Omental fat pad (tissue), 4 donors: ENCODE results near the gene PROX1. TPM values are rescaled to one million over a fixed set of nuclear protein-coding genes. Genes with fewer than 3 reads are reported as not detected.
"Not testable (repeated sequence)": the region's sequence is repeated elsewhere in the genome, so short reads cannot be mapped to it uniquely, and the experiment has no call there.

Source experiments
- ATAC-seq: fragments of 150-250 bp; one replicate; pipeline ENCODE4 v1.9.1; 2016; ENCODE audit warnings: mild to moderate bottlenecking, moderate library complexity; ENCODE audit not compliant: low FRiP score
- DNase-seq: peaks from one replicate; pipeline ENCODE4 v3.0.0-alpha.2; 2019; ENCODE audit warnings: low spot score
- total RNA-seq, 4 donors: library from RNA; depleted of rRNA; stranded (reverse); fragments of >200 nt; gene quantifications; one replicate each; pipeline ENCODE4 v1.1.0, GENCODE V29; 2016
- TF ChIP-seq, protein P1 (sequence below), 3 donors: fragments of 450-650 bp; IDR thresholded peaks; one replicate each; pipeline ENCODE4 v1.5.1; 2016 to 2017; ENCODE audit warnings: antibody characterized with exemption in 3 of 3, mild to moderate bottlenecking in 3 of 3, moderate library complexity in 2 of 3

The PROX1 gene
- total RNA-seq, 4 donors from 2014 or later = 0.96 to 8.4 (median 4.6) TPM

DNA sequence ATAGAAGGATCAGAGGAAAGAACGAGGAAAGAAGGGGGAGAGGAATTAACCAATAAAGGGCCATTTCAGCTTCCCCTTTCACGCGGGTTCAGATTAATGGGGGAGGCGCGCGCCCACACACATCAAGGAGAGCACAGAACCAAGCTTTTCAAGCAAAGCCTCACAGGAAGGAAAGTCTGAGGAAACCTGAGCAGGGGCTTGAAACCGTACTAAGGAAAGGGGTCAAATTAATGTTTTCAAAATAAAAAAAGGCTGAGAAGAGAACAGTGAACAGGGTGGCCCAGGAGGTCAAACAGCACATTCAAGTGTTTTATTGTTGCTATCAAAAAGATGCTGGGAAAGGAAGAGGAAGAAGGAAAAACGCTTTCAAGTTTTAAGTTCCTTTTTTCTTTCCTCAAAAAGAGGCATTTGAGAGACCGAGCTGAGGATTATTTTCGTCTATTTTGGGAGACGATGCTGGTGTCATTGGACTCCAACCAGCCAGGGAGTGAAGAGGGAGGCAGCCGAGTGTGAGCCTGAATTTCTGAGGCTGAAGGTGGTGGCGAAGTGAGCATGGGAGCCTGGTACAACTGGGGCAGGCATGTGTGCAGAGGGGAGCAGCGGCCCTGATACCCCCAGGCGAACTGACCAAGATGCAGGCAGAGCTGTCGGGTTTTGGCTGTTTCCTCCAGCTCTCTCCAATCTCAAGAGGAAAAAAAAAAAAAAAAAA lies 88.4 kb downstream of the PROX1 start:
- ATAC-seq (no peak), DNase-seq (no peak)
- TF ChIP-seq, protein P1, sequence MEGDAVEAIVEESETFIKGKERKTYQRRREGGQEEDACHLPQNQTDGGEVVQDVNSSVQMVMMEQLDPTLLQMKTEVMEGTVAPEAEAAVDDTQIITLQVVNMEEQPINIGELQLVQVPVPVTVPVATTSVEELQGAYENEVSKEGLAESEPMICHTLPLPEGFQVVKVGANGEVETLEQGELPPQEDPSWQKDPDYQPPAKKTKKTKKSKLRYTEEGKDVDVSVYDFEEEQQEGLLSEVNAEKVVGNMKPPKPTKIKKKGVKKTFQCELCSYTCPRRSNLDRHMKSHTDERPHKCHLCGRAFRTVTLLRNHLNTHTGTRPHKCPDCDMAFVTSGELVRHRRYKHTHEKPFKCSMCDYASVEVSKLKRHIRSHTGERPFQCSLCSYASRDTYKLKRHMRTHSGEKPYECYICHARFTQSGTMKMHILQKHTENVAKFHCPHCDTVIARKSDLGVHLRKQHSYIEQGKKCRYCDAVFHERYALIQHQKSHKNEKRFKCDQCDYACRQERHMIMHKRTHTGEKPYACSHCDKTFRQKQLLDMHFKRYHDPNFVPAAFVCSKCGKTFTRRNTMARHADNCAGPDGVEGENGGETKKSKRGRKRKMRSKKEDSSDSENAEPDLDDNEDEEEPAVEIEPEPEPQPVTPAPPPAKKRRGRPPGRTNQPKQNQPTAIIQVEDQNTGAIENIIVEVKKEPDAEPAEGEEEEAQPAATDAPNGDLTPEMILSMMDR (IDR thresholded peaks at IDR 0.05) = no peak

- ATAC-seq (no peak), DNase-seq (no peak)
- TF ChIP-seq, protein P1 (IDR thresholded peaks at IDR 0.05) = no peak
These were observed 88.9 kb downstream of the PROX1 start for GRCh38 chr1:214076708-214077065.

- TF ChIP-seq, protein P1 (IDR thresholded peaks at IDR 0.05) = no peak
- DNase-seq (no peak), ATAC-seq (no peak)
These were observed 91.2 kb downstream of the PROX1 start for GRCh38 chr1:214078950-214079349.

DNA sequence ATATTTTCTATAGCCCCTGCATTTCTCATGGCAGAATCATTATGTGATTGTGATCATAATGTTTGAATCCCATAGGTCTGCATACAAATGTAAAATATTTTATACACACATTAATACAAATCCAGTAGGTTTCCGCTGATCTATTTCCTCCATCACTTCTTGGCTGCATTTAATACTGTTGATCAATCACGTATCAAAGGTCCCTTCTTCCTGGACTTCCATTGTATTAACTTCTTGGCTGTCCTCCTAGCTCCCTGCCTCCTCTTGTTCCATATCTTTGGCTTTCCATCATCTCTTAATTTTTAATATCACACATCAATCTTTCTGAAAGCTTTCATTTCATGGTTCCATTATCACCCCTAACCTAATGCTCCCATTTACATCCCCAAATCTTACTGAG lies 97.6 kb downstream of the PROX1 start:
- ATAC-seq = no peak
- TF ChIP-seq, protein P1 (IDR thresholded peaks at IDR 0.05) = no peak

GRCh38 chr1:214086945-214087344 lies 99.2 kb downstream of the PROX1 start:
- ATAC-seq (no peak), DNase-seq (no peak)
- TF ChIP-seq, protein P1 (IDR thresholded peaks at IDR 0.05) = no peak

More for the DNA sequence above, 97.6 kb downstream of the PROX1 start:
- no peak for DNase-seq

DNA sequence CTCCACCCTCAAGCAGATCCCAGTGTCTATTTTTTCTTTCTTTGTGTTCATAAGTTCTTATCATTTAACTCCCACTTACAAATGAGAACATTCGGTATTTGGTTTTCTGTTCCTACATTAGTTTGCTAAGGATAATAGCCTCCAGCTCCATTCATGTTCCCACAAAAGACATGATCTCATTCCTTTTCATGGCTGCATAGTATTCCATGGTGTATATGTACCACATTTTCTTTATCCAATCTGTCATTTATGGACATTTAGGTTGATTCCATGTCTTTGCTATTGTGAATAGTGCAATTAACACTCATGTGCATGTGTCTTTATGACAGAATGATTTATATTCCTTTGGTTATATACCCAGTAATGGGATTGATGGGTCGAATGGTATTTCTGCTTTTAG lies 101.2 kb downstream of the PROX1 start:
- DNase-seq, ATAC-seq: not testable (repeated sequence)
